Stimulated activated CD8-positive, alpha-beta memory T cell treated with anti-CD3 and anti-CD28 coated beads, Interleukin-15, amount 100 ng/mL, for 1 hour (primary cell): Measurements from ENCODE around the gene WHRN.

ENCODE experiments used
- DNase-seq: peaks from one replicate; pipeline ENCODE4 v3.0.0-alpha.2; 2020; ENCODE audit warnings: low read depth

Gene WHRN

GRCh38 chr9:114513959-114514267 lies 8.6 kb upstream of the WHRN start:
- DNase-seq: no peak

GRCh38 chr9:114513055-114513958 lies 8.0 kb upstream of the WHRN start:
- DNase-seq: no peak

- DNase-seq: no peak
Measured at GRCh38 chr9:114511978-114512874, 7.0 kb upstream of the WHRN start.

- no peak for DNase-seq
Measured at GRCh38 chr9:114507726-114508125, 2.5 kb upstream of the WHRN start.

- DNase-seq: no peak
Measured at GRCh38 chr9:114506082-114506390, 763 bp upstream of the WHRN start.

- DNase-seq: no peak
Measured at GRCh38 chr9:114504341-114505186, 709 bp downstream of the WHRN start.

- no peak for DNase-seq
Measured at GRCh38 chr9:114503522-114504340, 1.5 kb downstream of the WHRN start.

GRCh38 chr9:114503009-114503408 lies 2.3 kb downstream of the WHRN start:
- DNase-seq: no peak

- DNase-seq: no peak
Measured at GRCh38 chr9:114501796-114502682, 3.2 kb downstream of the WHRN start.

GRCh38 chr9:114500697-114501292 lies 4.5 kb downstream of the WHRN start:
- no peak for DNase-seq

GRCh38 chr9:114499941-114500696 lies 5.2 kb downstream of the WHRN start:
- DNase-seq: no peak

GRCh38 chr9:114499528-114499927 lies 5.7 kb downstream of the WHRN start:
- DNase-seq: no peak

- no peak for DNase-seq
Measured at GRCh38 chr9:114497727-114498382, 7.4 kb downstream of the WHRN start.

GRCh38 chr9:114497236-114497635 lies 8.0 kb downstream of the WHRN start:
- no peak for DNase-seq

GRCh38 chr9:114496011-114496410 lies 9.3 kb downstream of the WHRN start:
- DNase-seq: no peak

- DNase-seq: no peak
Measured at GRCh38 chr9:114494776-114495569, 10.3 kb downstream of the WHRN start.

- DNase-seq: no peak
Measured at GRCh38 chr9:114493521-114494184, 11.6 kb downstream of the WHRN start.
